ENCODE measurements around the gene CHERP.

- TF ChIP-seq, protein P1, sequence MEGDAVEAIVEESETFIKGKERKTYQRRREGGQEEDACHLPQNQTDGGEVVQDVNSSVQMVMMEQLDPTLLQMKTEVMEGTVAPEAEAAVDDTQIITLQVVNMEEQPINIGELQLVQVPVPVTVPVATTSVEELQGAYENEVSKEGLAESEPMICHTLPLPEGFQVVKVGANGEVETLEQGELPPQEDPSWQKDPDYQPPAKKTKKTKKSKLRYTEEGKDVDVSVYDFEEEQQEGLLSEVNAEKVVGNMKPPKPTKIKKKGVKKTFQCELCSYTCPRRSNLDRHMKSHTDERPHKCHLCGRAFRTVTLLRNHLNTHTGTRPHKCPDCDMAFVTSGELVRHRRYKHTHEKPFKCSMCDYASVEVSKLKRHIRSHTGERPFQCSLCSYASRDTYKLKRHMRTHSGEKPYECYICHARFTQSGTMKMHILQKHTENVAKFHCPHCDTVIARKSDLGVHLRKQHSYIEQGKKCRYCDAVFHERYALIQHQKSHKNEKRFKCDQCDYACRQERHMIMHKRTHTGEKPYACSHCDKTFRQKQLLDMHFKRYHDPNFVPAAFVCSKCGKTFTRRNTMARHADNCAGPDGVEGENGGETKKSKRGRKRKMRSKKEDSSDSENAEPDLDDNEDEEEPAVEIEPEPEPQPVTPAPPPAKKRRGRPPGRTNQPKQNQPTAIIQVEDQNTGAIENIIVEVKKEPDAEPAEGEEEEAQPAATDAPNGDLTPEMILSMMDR (IDR thresholded peaks at IDR 0.05), result no peak
- no peak for TF ChIP-seq POLR2AphosphoS5 (IDR thresholded peaks at IDR 0.05)
Observed at GRCh38 chr19:16585094-16585801, 43.0 kb upstream of the CHERP start.

All from upper lobe of left lung (tissue), 4 donors.